Spleen (tissue), 13 donors: ENCODE data around the gene RSPH3. TPM values are rescaled to one million over a fixed set of nuclear protein-coding genes. Genes with fewer than 3 reads are reported as not detected.

ENCODE experiments used
- DNase-seq: peaks from one replicate; pipeline ENCODE4 v3.0.0-alpha.2; 2020
- H3K27ac ChIP-seq, 8 donors: fragments of 200-600 bp; sonication (generic) in 7 of 8; 1 replicate in 4 of 8; 2 replicates in 4 of 8; pipeline versions ENCODE4 v1.5.0 to v1.8.0; 2016 to 2021; ENCODE audit warnings: inconsistent platforms in 4 of 8, mild to moderate bottlenecking in 4 of 8, moderate library complexity in 1 of 8
- H3K27me3 ChIP-seq, 7 donors: fragments of 200-600 bp; sonication (generic) in 6 of 7; replicated peaks in 1 of 7; 1 replicate in 4 of 7; 2 replicates in 3 of 7; pipeline versions ENCODE4 v1.5.0 to v1.8.0; 2016 to 2021; ENCODE audit warnings: inconsistent platforms in 3 of 7, mild to moderate bottlenecking in 1 of 7
- H3K36me3 ChIP-seq, 6 donors: fragments of 200-600 bp; sonication (generic) in 5 of 6; 1 replicate in 4 of 6; 2 replicates in 2 of 6; pipeline versions ENCODE4 v1.5.0 to v1.8.0; 2016 to 2021; ENCODE audit warnings: inconsistent platforms in 2 of 6
- H3K4me1 ChIP-seq, 6 donors: fragments of 200-600 bp; sonication (generic) in 5 of 6; 1 replicate in 3 of 6; 2 replicates in 3 of 6; pipeline versions ENCODE4 v1.5.0 to v1.8.0; 2016 to 2021; ENCODE audit warnings: inconsistent platforms in 3 of 6
- H3K4me3 ChIP-seq, 8 donors: fragments of 200-600 bp; sonication (generic) in 7 of 8; 1 replicate in 4 of 8; 2 replicates in 4 of 8; pipeline versions ENCODE4 v1.5.0 to v1.8.0; 2016 to 2021; ENCODE audit warnings: inconsistent platforms in 4 of 8, mild to moderate bottlenecking in 4 of 8, moderate library complexity in 2 of 8
- H3K9me3 ChIP-seq, 8 donors: fragments of 200-600 bp; sonication (generic) in 7 of 8; 1 replicate in 4 of 8; 2 replicates in 4 of 8; pipeline versions ENCODE4 v1.5.0 to v1.8.0; 2016 to 2021; ENCODE audit warnings: inconsistent platforms in 4 of 8
- CTCF ChIP-seq, 11 experiments: fragments of 200-600 bp in 7 of 11; fragments of 450-650 bp in 4 of 11; sonication (generic) in 4 of 11; IDR thresholded peaks in 8 of 11; conservative IDR thresholded peaks in 3 of 11; 1 replicate in 7 of 11; 2 replicates in 4 of 11; pipeline versions ENCODE4 v1.4.0 to v1.8.0; 2016 to 2021; ENCODE audit warnings: antibody characterized with exemption in 11 of 11, inconsistent platforms in 4 of 11, mild to moderate bottlenecking in 1 of 11
- POLR2A ChIP-seq, 3 donors: fragments of 450-650 bp; IDR thresholded peaks; one replicate each; pipeline ENCODE4 v1.5.1; 2017; ENCODE audit warnings: antibody characterized with exemption in 3 of 3, mild to moderate bottlenecking in 1 of 3
- POLR2AphosphoS5 ChIP-seq, 3 donors: sonication (generic); formaldehyde crosslinking; IDR thresholded peaks; one replicate each; pipeline ENCODE4 v1.5.1; 2017; ENCODE audit warnings: antibody characterized with exemption in 3 of 3
- WGBS, 5 donors: extraction: QIAGEN DNeasy Blood & Tissue Kit in 3 of 5; methylation state at CpG; one replicate each; pipeline versions ENCODE4 v1.1.5 to v1.1.7; 2013 to 2018; 5-methylcytosine and 5-hydroxymethylcytosine counted together
- intact Hi-C: fragments of 100-400 bp; cut with DNase I; formaldehyde crosslinking; loops from one replicate; pipeline ENCODE4 v1.15.0; 2023; ENCODE audit warnings: low total_unique reads
- long read RNA-seq, 2 donors: transcript quantifications; one replicate each; lab custom pipeline, GENCODE V29; 2026
- polyA plus RNA-seq, 3 donors: library from polyadenylated mRNA; stranded (reverse); fragments of 200-250 nt; gene quantifications; one replicate each; pipeline ENCODE4 v1.2.1, GENCODE V29; 2013
- total RNA-seq, 7 donors: library from RNA; depleted of rRNA in 3 of 7; stranded (reverse); fragments of >200 nt in 3 of 7; fragmentation: NEBNext Ultra II Directional in 4 of 7; extraction: Animal tissue kit (Norgen Biotek cat#: 25700) in 4 of 7; gene quantifications; one replicate each; pipeline versions ENCODE4 v1.1.0 to v1.2.1, GENCODE V29; 2016 to 2021
- donor health status: healthy with polysubstance abuse.
- donor health status: DM: no; HTN: no; CAD: no; lungs with moderate emphysema.
- donor health status: DM: no; HTN: no; CAD: no.
- donor health status: Bipolar disorder and iron deficiency.
- donor health status: healthy.
- donor health status: DM: no; HTN: no; CAD: no.
- donor health status: DM: yes; HTN: yes; CAD: no.

The RSPH3 gene
- 1 to 10 TPM; 4.3 to 7.3 (median 6.0) TPM for total RNA-seq
- 1 to 10 TPM in 1 of 3 donors, under 1 TPM in 2; 0.91 to 2.0 (median 0.93) TPM for polyA plus RNA-seq
- long read RNA-seq, donor 1, full-length matches to known transcripts: 2 of 2 reads
- long read RNA-seq, donor 1, partial matches to known transcripts: 0 of 2 reads
- long read RNA-seq, donor 1, other reads (novel, unspliced or antisense): 0 of 2 reads
- long read RNA-seq, donor 2, full-length matches to known transcripts: 2 of 2 reads
- long read RNA-seq, donor 2, partial matches to known transcripts: 0 of 2 reads
- long read RNA-seq, donor 2, other reads (novel, unspliced or antisense): 0 of 2 reads

DNA sequence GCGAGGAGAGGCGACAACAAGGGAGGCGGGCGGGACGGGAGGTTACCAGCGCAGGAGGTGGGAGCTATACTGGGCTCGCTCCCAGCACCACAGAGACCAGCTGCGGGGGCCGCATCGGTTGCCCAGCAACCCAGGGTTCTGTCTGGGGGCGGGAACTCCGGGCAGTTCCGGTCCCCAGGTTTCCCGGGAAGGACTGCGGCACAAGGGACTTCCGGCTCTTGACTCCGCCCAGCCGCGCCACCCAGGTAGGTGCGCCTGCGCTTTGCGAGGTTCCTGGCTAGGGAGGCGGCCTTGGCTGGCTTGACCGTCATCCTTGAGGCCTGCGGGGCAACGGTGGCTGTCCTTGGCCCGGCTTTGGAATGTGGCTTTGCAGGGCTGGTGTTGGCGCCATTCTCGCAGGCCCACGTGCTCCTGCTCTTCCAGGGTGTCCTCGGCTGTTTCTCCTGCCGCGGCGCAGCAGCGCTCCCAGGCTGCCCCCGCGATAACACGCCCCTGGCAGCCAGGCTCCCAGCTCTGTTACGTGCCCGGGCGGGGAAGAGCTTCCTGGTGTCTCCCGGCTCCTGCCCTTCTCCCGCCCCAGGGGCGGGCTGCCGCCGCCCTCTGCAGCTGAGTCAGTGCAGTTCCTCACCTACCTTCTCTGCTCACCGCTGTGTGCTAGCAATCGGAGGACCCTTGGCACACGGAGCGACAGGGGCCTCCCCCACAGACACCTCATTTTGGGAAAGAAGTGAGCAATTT, at the start of gene RSPH3:
Gene RSPH3 (minus strand): TSS at position 537 of the 738 bp plus-strand sequence. CDS start 652 bp downstream, outside the sequence.
- Histone ChIP-seq H3K27ac (peak within 1 kb of the TSS; percentile 73 to 95 (median 88)), H3K9me3 (no peaks in the 10 kb centered on the region), H3K4me3 (peak within 1 kb of the TSS; percentile 61 to 94 (median 82)), H3K36me3 (no peaks in the 10 kb centered on the region), H3K4me1 (peaks cover 11 to 35% (median 20%) of the 10 kb centered on the region in 6 donors), H3K27me3 (no peaks in the 10 kb centered on the region)
- TF ChIP-seq POLR2AphosphoS5 (IDR thresholded peaks at IDR 0.05): peak; percentile 95 to 96 (median 96)
- TF ChIP-seq CTCF (IDR thresholded peaks at IDR 0.05 in 8 of 11, conservative IDR thresholded peaks at IDR 0.05 in 3 of 11): peak in 5 of 11 experiments; percentile 17 to 40 (median 20)
- TF ChIP-seq POLR2A (IDR thresholded peaks at IDR 0.05): peak in 2 of 3 donors; percentile 24 to 45
- peak; percentile 97 for DNase-seq
- intact Hi-C loops: loop anchor here (10.0 kb wide), 2 partner anchors 105 to 135 kb away; no protein-coding TSS in a partner anchor
- 0 to 1% (median 0%) methylated on average over 44 to 50 of the region's 50 CpGs for WGBS, 5 donors

- H3K4me1 ChIP-seq: peaks cover 3 to 52% (median 20%) of the 10 kb centered on the region in 6 donors
Observed at GRCh38 chr6:159047891-159048685, 48.1 kb upstream of the RSPH3 start.

DNA sequence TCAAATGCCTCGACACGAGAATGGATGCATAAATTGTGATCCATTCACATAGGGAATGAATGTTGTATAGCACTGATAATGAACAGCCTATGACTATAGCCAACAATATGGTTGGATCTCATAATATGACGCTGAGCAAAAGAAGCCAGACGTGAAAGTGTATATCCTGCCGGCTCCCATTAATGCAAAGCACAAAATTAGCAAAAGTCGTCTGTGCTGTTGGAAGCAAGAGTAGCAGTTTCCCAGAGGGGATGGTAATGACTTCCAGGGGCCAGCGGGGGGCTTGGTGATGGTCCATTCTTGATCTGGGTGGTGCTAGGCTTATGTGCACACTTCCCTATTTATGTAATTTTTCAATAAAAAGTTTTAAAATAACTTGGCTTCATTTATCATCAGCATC, 45.8 kb upstream of the RSPH3 start:
- Histone ChIP-seq H3K4me1 (peaks cover 21 to 60% (median 33%) of the 10 kb centered on the region in 6 donors), H3K9me3 (no peaks in the 10 kb centered on the region), H3K4me3 (peak overlapping the region in 1 of 8 donors; percentile 79), H3K36me3 (peaks cover 0 to 23% (median 14%) of the 10 kb centered on the region in 6 donors), H3K27me3 (no peaks in the 10 kb centered on the region), H3K27ac (peak overlapping the region in 6 of 8 donors; percentile 75 to 94 (median 92))
- 70 to 85% (median 74%) methylated on average over 7 of the region's 7 CpGs for WGBS, 5 donors
- DNase-seq: no peak
- intact Hi-C loops: no loop called here
- no peak for TF ChIP-seq CTCF (IDR thresholded peaks at IDR 0.05 in 8 of 11, conservative IDR thresholded peaks at IDR 0.05 in 3 of 11)
- TF ChIP-seq POLR2A (IDR thresholded peaks at IDR 0.05): no peak
- TF ChIP-seq POLR2AphosphoS5 (IDR thresholded peaks at IDR 0.05): no peak

More at GRCh38 chr6:159047891-159048685, 48.1 kb upstream of the RSPH3 start:
- WGBS, 5 donors: 65 to 82% (median 73%) methylated on average over 10 of the region's 10 CpGs
- DNase-seq: no peak
- Histone ChIP-seq H3K27ac (no peak overlapping the region), H3K36me3 (peaks cover 0 to 6% (median 1%) of the 10 kb centered on the region in 6 donors), H3K4me3 (no peak overlapping the region), H3K9me3 (no peaks in the 10 kb centered on the region), H3K27me3 (no peaks in the 10 kb centered on the region)
- intact Hi-C loops: no loop called here
- no peak for TF ChIP-seq CTCF (IDR thresholded peaks at IDR 0.05 in 8 of 11, conservative IDR thresholded peaks at IDR 0.05 in 3 of 11)
- TF ChIP-seq POLR2A (IDR thresholded peaks at IDR 0.05): no peak
